ENCODE measurements around the gene SCN10A.

Gene SCN10A

GRCh38 chr3:38720465-38720864, 95.6 kb downstream of the SCN10A start:
- DNase-seq (ENCODE audit: low read depth): no peak

DNA sequence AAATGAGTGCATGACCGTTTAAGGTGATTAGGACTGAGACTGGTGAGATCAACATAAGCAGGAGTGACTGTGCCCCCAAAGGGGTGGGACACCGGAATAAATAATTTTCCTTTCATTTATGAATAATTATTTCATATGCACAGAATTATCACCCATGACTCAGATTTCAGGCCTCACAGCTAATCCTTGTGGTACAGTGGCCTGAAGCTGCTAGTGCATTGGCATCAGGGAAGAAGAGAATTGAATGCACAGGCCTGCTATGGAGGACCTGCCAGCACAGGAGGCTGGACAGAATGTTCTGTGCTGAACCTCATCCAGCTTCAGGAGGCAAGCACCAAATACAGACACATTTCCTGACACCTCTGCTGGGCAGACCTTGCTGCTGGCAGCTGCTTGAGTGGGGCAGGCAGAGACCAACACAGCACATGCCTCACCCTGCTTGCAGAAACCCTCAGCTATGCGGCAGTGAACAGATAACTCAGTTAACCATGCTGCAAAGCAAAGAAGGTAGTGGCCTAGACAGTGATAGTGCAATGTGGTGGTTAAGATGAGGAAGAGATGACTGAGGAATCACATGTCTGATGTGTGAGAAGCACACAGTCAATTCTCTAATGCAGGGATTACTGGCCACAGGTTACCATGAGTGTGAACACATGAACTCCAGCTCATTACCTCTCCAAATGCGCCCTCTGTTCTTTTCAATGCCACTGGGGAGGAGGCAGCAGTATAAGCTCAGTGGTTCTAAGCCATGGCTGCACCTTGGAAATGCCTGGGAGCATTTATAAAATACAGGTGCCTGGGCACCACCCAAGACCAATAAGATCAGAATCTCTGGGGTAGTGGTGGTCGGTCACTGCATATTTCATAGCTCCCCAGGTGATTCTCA, 98.4 kb downstream of the SCN10A start:
- DNase-seq (ENCODE audit: low read depth): no peak

DNA sequence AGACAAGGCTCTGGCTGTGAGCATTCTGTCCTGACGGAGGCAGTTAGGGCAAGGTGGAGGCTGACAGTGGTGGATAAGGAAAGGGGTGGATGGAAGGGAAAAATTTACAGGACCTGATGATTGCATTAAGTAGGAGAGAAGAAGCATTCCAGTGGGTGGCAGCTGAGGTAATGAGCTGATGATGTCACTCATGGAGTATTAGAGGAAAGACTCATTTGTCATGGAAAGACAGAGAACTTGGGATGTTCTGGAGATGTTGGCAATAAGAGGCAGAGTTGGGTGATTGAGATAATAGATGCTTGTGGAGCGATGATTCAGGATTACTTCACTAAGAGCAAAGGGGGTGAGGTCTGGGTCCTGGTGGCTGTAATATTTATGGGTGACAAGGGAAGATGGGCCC, 102.9 kb downstream of the SCN10A start:
- no peak for DNase-seq (ENCODE audit: low read depth)

DNA sequence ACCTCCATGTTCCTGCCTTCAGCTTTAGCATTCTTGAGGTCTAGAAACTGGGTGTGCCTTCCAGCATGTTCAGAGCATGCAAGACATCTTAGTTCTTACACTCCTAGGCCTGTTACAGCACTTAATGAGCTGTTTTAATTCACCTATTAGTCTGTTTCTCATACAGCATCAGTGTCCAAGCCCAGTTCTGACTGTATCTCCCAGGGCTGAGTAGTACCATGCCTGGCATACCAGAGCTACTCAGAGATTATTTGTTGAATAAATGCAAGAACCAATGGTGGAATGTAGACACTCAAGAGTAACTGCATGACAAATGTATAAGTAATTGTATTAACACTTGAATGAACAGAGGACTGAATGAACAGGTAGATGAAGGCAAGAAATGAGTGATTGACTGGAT, 104.7 kb downstream of the SCN10A start:
- DNase-seq (ENCODE audit: low read depth): no peak

GRCh38 chr3:38707730-38708129, 108.3 kb downstream of the SCN10A start:
- peak; percentile 10 for DNase-seq (ENCODE audit: low read depth)

- DNase-seq (ENCODE audit: low read depth): no peak
Observed at GRCh38 chr3:38706961-38707360, 109.1 kb downstream of the SCN10A start.

DNA sequence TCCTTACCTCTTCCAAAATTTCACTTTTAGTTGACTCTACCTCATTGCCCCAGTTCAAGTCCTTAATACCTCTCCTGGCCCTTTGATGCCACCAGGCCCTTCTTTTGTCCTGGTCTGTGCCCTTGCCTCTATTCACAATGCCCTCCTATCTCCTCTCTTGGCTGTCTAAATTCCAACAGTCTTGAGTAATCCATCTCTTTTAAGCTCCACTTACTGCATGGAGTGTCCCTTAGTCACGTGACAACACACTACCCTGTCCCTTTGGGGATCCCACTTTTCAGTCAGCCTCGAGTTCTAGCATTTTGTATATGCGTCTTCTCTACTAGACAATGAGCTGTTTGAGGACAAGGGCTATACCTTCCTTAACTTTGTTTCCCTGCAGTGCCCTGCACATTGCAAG, 113.8 kb downstream of the SCN10A start:
- no peak for DNase-seq (ENCODE audit: low read depth)

DNA sequence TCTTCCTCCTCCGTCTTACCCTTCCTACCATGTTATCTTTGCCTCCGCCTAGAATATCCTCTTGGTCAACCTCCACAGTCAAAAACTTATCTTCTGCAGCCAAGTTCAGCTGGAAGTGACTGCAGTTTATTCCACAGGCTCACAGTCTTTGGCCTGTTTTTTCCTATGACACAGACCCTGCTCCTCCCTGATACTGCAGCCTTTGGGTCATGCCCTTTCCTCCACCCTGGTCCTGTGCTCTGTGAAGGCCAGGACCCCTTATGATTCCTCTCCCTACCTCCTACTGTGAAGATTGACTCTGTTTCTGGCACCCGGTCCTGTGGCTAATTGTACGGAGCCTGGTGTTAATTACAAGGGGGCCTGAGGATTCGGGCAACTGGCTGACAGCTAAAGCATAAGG, 117.3 kb downstream of the SCN10A start:
- no peak for DNase-seq (ENCODE audit: low read depth)

GRCh38 chr3:38698061-38698460, 118.0 kb downstream of the SCN10A start:
- no peak for DNase-seq (ENCODE audit: low read depth)

DNA sequence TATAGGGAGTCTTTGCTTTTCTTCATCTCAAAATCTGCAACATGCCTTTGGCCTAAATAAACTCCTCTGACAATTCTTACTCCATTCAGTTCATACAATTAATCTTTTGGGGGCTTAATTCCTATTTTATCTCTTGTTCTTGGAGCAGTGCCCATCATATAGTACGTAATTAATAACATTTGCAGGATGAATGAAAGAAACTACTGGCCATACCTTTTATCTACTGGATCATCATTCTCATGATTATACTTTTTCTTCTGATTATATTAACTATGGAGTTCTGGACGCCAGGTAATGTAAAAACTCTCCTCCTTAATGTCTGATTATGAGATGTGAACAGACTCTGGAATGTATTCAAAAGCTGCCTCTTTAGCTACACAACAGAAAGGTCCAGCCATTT, 120.0 kb downstream of the SCN10A start:
- DNase-seq (ENCODE audit: low read depth): no peak

DNA sequence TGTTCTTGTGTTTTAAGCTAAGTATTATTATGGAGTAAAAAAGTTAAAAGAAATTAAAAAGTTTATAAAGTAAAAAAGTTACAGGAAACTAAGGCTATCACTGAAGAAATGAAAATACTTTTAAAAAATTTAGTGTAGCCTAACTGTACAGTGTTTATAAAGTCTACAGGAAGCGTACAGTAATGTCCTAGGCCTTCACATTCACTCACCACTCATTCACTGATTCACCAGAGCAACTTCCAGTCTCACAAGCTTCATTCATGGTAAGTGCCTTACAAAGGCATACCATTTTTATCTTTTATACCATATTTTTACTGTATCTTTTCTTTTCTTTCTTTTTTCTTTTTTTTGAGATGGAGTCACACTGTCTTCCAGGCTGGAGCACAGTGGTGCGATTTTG, 125.8 kb downstream of the SCN10A start:
- peak; percentile 16 for DNase-seq (ENCODE audit: low read depth)

GRCh38 chr3:38689774-38690173, 126.2 kb downstream of the SCN10A start:
- DNase-seq (ENCODE audit: low read depth): no peak

DNA sequence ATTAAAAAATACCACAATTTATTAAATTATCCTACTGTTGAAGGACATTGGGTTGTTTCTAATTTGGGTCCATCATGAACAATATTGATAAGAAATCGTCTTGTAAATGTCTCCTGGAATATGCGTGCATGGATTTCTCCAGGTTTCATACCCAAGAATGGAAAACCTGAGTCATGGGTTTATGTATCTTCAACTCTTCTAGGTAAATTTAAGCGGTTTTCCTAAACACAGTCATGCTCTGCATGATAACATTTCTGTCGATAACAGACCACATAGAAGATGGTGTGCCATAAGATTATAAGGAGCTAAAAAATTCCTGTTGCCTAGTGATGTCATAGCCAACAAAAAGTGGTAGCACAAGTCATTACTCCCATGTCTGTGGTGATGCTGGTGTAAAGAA, 126.7 kb downstream of the SCN10A start:
- no peak for DNase-seq (ENCODE audit: low read depth)

DNA sequence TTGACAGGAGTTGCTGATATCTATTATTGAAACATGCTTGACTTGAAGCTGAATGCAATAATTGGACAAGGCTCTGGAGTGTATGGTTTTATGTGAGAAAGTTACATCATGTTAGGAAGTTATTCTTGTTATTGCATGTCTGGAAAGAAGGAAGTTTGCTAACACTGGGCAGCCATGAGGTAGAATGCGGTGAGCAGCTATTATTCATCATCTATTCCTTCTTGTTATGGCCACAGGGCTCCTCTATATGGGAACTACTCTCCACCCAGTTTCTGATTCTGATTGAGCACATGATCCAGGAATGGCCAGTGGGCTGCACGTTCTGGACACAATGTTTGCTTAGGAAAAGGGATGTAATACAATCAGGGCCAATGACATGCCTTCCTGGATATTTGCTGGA, 128.7 kb downstream of the SCN10A start:
- DNase-seq (ENCODE audit: low read depth): no peak

DNA sequence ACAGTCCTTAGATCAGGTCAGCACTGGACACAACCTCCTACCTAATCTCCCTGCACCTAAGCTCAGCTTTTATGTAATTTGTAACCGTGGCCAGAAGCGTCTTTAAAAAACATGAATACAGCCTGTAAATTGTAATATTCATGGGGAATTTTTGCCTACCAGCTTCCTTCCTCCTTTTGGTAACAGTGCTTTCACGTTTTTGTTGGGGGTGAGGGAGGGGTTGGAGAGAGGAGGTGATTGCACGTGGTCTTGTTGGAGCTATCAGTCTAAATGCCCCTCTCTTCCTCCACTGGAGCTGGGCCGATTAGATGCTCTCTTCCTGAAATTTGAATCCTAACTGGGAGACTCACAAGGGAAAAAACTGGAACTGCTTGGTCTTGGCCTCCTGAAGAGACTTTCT, 131.5 kb downstream of the SCN10A start:
- DNase-seq (ENCODE audit: low read depth): no peak

GRCh38 chr3:38669668-38670067, 146.3 kb downstream of the SCN10A start:
- DNase-seq (ENCODE audit: low read depth): no peak

DNA sequence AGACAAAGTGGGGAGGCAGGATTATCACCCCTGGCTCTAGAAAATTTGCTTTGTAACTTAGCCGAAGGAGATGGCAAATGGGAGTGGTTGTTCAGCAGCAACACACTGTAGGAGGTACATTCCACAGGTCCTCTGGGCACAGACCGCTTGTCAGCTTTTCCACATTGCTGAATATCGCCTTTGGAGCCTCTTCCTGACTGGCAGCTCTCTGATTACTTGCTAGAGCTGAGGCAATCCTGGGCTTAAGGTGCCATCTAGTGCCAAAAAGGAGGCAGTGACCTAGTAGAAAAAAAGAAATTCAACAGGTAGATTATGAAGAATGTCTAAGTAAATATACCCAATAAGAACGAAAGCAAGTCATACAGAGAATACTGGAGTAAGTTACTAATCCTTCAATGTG, 153.5 kb downstream of the SCN10A start:
- peak; percentile 63 for DNase-seq (ENCODE audit: low read depth)

GRCh38 chr3:38658841-38659240, 157.2 kb downstream of the SCN10A start:
- DNase-seq (ENCODE audit: low read depth): no peak

- no peak for DNase-seq (ENCODE audit: low read depth)
Observed at GRCh38 chr3:38657369-38657768, 158.6 kb downstream of the SCN10A start.

DNA sequence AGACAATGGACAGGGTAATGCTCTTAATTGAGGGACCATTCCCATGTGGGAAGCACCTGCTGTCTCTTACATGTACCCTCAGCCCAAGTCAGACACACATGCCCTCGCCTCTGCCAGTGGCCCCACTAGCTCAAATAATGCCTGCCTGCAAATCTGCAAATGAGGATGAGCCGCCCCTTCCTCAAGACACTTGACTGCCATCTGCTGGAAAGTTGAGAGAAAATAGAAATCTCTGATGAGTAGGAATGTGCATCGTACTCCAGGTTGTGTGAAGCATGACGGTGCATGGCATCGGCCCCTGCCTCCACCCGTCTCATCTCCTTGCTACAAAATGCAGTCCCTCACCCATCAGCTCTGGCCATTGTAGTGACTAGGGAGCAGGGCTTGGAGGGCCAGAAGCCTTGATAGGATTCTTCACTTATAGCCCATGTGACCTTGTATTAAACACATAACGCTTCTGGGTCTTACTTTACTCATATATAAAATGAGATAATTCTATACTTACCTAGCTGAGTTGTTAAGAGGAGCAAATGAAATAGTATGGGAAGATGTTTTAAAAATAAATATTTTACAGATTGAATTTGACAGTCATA, 160.2 kb downstream of the SCN10A start:
- peak; percentile 54 for DNase-seq (ENCODE audit: low read depth)

- DNase-seq (ENCODE audit: low read depth): no peak
Observed at GRCh38 chr3:38653685-38654537, 162.1 kb downstream of the SCN10A start.

DNA sequence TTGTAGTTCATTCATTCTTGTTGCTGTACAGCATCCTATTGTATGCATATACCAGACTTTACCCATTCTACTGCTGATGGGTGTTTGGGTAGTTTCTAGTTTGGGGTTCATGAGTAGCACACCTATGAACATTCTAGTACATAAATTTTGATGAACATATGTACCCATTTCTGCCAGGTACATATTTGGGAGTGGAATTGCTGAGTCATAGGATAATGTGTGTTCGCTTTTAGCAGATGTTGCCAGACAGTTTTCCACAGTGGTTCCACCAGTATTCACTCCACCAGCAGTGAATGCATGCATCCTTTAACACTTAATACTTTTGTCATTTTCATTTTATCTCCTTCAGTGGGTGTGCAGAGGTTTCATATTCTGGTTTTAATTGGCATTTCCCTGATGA, 163.1 kb downstream of the SCN10A start:
- no peak for DNase-seq (ENCODE audit: low read depth)
